Body of pancreas (tissue), 4 donors: Measurements from ENCODE around the gene KIF3B.

Experiments used
- POLR2A ChIP-seq, 3 donors: fragments of 450-650 bp; IDR thresholded peaks; one replicate each; pipeline ENCODE4 v1.6.1; 2016; ENCODE audit warnings: antibody characterized with exemption in 3 of 3, mild to moderate bottlenecking in 2 of 3
- TF ChIP-seq, protein P1 (sequence below), 7 experiments: fragments of 450-650 bp in 4 of 7; fragments of 200-600 bp in 3 of 7; sonication (generic) in 3 of 7; IDR thresholded peaks; one replicate each; pipeline ENCODE4 v1.5.1; 2016 to 2019; ENCODE audit warnings: antibody characterized with exemption in 7 of 7

DNA sequence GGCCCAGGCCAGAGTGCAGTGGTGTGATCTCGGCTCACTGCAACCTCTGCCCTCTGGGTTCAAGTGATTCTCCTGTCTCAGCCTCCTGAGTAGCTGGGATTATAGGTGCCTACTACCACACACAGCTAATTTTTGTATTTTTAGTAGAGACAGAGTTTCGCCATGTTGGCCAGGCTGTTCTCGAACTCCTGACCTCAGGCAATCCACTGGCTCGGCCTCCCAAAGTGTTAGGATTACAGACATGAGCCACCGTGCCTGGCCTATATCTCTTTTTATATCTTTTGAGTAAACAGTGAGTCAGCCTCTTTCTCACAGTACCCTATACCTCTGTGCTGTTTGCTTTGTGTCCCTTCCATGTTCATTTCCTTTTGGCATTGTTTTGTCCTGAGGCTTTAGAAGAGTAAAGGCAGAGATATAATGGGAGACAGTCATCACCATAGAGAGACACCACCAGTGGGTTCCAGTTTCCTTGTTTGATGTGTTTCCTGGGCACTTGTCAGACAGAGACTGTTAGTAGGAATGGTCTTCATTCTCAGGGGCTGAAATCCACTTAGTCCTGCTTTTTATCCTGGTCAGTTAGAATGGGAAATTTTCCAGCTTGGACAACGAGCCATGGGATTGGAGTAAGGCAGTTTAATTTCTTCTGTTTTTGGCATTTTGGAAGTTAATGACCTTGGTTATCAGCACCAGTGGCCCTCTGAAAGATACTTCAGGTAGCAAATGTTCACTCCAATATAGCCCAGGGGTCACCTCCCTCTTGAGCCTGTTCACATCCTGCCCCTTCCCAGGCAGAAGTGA lies 48.5 kb downstream of the KIF3B start:
- TF ChIP-seq, protein P1, sequence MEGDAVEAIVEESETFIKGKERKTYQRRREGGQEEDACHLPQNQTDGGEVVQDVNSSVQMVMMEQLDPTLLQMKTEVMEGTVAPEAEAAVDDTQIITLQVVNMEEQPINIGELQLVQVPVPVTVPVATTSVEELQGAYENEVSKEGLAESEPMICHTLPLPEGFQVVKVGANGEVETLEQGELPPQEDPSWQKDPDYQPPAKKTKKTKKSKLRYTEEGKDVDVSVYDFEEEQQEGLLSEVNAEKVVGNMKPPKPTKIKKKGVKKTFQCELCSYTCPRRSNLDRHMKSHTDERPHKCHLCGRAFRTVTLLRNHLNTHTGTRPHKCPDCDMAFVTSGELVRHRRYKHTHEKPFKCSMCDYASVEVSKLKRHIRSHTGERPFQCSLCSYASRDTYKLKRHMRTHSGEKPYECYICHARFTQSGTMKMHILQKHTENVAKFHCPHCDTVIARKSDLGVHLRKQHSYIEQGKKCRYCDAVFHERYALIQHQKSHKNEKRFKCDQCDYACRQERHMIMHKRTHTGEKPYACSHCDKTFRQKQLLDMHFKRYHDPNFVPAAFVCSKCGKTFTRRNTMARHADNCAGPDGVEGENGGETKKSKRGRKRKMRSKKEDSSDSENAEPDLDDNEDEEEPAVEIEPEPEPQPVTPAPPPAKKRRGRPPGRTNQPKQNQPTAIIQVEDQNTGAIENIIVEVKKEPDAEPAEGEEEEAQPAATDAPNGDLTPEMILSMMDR (IDR thresholded peaks at IDR 0.05), result no peak
- TF ChIP-seq POLR2A (IDR thresholded peaks at IDR 0.05), result no peak
